GM13976 (cell line): Measurements from ENCODE around the gene TTC34.

ENCODE experiments used
- DNase-seq: peaks from one replicate; pipeline ENCODE4 v3.0.0; 2012; ENCODE audit warnings: low spot score
- in situ Hi-C: fragments of 300-500 bp; cut with MboI; formaldehyde crosslinking; loops from one replicate; pipeline ENCODE4 v1.12.0; 2022; ENCODE audit warnings: low sequenced_read_pairs, mixed read lengths, inconsistent platforms; ENCODE audit not compliant: unreplicated experiment
- TF ChIP-seq, protein P1 (sequence below): IDR thresholded peaks from 2 replicates; pipeline ENCODE4 v1.5.1; 2012; ENCODE audit warnings: borderline replicate concordance, mild to moderate bottlenecking; ENCODE audit not compliant: insufficient read depth; ENCODE audit errors: extremely low read depth, missing control alignments, control extremely low read depth

Gene TTC34

DNA sequence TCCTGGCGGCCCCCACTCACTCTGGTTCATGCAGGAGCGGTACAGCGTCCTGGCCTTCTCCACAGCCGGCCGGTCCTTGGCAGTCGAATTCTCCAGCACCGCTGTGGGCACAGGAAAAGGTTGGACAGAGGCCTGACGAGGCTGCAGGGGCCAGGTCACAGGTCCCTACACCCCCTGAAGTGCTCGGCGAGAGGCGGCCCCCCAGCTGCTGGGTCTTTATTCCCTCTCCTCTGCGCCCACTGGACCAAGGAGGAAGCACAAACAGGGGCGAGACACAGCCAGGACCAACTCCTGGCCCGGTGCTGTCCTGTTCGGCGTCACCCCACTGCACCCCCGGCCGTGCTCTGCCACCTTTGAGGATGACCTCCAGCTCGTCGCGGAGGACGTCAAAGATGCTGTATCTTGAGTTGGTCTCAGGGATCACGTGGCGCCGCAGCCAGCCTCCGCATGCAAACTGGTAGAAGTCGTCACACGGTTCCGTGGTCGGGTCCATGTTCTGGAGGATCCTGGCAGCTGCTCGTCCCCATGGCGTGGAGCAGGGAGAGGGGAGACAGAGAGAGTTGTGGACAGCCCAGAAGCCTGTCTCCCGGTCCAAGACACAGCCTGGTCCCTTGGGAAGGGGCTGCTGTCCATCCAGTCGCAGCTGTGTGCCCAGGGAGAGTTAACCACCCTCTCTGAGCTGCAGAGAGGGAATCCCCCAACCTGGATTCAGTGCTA is 192.0 kb downstream of the TTC34 start:
- no peak for DNase-seq
- TF ChIP-seq, protein P1, sequence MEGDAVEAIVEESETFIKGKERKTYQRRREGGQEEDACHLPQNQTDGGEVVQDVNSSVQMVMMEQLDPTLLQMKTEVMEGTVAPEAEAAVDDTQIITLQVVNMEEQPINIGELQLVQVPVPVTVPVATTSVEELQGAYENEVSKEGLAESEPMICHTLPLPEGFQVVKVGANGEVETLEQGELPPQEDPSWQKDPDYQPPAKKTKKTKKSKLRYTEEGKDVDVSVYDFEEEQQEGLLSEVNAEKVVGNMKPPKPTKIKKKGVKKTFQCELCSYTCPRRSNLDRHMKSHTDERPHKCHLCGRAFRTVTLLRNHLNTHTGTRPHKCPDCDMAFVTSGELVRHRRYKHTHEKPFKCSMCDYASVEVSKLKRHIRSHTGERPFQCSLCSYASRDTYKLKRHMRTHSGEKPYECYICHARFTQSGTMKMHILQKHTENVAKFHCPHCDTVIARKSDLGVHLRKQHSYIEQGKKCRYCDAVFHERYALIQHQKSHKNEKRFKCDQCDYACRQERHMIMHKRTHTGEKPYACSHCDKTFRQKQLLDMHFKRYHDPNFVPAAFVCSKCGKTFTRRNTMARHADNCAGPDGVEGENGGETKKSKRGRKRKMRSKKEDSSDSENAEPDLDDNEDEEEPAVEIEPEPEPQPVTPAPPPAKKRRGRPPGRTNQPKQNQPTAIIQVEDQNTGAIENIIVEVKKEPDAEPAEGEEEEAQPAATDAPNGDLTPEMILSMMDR = no peak
- in situ Hi-C loops = no loop called here

DNA sequence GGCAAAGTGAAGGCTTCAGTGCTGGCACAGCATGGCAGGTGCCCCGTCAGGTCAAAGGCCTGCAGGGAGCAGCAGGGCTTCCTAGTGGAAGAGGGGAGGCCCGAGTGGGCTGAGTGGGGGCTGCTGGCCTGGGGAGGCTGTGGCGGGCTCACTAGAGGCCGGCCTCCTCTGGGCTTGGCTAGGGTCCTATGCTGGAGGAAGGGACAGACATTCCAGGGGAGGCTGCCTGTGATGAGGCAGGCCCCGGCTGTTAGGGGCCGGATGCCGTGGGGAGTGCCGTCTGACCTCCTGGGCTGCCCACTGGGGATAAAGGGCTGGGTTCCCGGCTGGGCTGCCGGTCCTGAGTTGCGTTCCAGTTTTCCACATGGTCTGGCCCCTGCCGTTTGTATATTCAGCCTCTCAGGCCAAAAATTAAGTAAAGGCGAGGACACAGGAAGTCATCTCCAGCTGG is 193.8 kb downstream of the TTC34 start:
- TF ChIP-seq, protein P1 = no peak
- DNase-seq = no peak
- in situ Hi-C loops = no loop called here

DNA sequence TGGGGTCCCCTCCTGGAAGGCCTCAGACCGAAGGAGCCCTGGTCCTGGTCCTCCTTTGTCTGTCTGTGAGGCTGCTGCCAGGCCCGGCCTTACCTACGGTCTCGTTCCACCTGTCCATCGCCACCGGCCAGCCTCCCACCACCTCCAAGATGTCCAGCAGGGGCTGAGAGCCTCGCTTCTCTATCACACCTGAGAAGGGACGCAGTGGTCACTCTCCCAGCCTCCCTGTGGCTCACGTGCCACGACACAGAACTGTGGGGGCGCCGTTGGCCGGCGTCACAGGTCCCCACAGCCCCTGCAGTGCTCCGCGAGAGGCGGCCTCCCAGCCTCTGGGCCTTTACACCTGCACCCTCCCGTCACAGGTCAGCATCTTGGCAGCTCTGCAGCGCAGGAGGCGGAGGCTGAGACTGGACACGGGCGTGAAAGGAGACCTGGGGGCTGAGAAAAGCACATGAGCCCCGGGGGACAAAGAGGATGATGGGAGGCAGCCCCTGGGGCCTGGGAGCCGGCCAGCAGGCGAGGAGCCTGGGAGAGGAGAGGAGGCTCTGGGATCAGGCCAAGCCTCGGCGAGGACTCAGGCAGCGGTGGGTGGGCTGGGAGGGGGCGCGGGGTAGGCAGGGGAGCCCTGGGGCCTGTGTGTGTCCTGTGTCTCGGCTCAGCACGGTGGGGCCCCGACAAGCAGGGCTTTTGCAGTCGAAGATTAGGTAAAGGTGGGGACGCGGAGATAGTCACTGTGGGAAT is 194.4 kb downstream of the TTC34 start:
- in situ Hi-C loops = no loop called here
- TF ChIP-seq, protein P1 = no peak
- no peak for DNase-seq

DNA sequence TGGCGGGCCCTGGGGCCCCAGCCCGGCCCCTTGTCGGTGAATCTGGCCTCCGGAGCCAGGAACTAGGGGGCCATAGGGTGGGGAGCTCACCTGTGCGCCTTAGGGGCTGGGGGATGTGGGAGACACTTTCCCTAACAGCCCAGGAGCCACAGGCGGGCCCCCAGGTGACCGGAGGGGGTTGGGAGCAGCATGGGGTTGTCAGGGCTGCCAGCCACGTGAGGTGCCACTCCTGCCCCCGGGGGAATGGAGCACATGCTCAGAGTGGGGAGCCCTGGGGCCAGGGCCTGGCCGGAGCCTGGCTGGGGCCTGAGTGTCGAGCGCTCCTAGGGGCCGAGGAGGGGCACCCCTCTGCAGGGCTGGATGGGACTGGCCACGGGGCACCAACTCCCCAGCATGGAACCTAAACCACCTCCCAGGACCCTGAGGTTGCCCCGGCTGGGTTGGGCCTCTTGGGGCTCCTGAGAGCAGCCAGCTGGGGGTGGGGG is 195.1 kb downstream of the TTC34 start:
- TF ChIP-seq, protein P1 = no peak
- no peak for DNase-seq
- in situ Hi-C loops = no loop called here

DNA sequence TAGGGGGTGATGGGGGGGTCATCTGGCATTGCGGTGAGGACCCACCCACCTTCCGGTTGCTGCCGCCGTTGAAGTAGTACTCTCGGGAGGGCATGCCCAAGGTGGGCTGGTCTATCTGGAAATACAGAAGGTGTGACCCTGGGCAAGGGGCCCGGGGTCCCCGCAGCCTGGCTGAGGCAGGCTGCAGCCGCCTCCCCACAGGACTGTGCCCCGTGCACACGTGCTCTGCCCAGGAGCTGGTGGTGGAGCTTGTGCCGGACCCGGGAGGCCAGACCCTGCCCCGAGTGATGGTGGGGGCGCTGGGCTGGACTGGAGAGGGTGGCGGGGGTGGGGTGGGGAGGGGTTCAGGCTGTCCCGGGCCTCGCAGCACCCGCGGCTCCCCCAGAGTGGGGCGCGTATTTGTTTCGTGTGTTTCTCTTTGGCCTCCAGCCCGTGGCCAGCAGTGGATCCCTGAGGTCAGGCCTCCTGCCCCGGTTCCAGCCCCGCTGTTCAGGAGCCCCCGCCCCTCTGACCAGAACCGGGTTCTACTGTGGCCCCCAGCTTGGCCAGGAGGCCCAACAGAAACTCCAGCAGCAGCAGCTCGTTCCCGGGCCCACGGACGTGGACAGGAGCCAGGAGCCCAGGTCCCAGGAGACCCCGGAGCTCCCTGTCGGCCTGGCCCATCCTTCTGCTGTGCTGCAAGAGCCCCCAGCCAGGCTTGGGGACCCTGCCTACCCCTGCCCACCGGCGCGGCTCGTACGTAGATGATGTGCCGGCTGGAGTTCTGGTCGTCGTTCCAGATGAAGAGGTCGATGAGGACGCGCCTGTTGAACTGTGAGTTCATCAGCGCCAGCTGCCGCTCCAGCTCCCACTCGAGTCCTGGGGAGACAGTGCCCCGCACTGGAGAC is 195.7 kb downstream of the TTC34 start:
- DNase-seq = no peak
- in situ Hi-C loops = no loop called here
- TF ChIP-seq, protein P1 = no peak
